IMR-90 (cell line): ENCODE results near the gene ARHGAP8. TPM values are rescaled to one million over a fixed set of nuclear protein-coding genes. Genes with fewer than 3 reads are reported as not detected.

ENCODE experiments used
- ATAC-seq: fragments of 200-7000 bp; cut with Tn5 transposase; 2 replicates; pipeline ENCODE4 v1.9.1; 2020; ENCODE audit warnings: low read depth, mild to moderate bottlenecking, moderate library complexity
- BruUV-seq: library from RNA; stranded (reverse); fragments of 400-500 nt; replicated peaks from 2 replicates; lab custom pipeline; 2021; lab: Mats Ljungman, UMichigan
- CTCF ChIA-PET: fragments of 300-600 bp; formaldehyde crosslinking; extraction: SDS; loops from one replicate; lab custom pipeline; 2021; ENCODE audit warnings: antibody characterized with exemption; lab: Yijun Ruan, JAX
- POLR2A ChIA-PET: fragments of 300-600 bp; sonication (Branson Sonifier 250); formaldehyde crosslinking; loops from one replicate; lab custom pipeline; 2022; ENCODE audit warnings: antibody characterized with exemption; ENCODE audit not compliant: unreplicated experiment; lab: Charles Lee
- DNase-seq: peaks from one replicate; pipeline ENCODE4 v3.0.0; 2013
- H2AFZ ChIP-seq: replicated peaks from 2 replicates; pipeline ENCODE3; 2013; ENCODE audit warnings: low read length, mild to moderate bottlenecking; ENCODE audit not compliant: poor library complexity
- H2AK5ac ChIP-seq: 2 replicates; pipeline ENCODE4 v1.6.1; 2013; ENCODE audit warnings: low read depth, low read length, inconsistent platforms
- H2AK9ac ChIP-seq: replicated peaks from 2 replicates; pipeline ENCODE3; 2013; ENCODE audit warnings: mild to moderate bottlenecking, low read depth, low read length, moderate library complexity; ENCODE audit not compliant: poor library complexity
- H2BK120ac ChIP-seq: 2 replicates; pipeline ENCODE4 v1.6.1; 2013; ENCODE audit warnings: low read depth, low read length, inconsistent platforms
- H2BK15ac ChIP-seq: 3 replicates; pipeline ENCODE4 v1.6.1; 2013; ENCODE audit warnings: low read depth, low read length, inconsistent platforms
- H2BK20ac ChIP-seq: 2 replicates; pipeline ENCODE4 v1.6.1; 2013; ENCODE audit warnings: low read depth, mild to moderate bottlenecking, inconsistent platforms, low read length, moderate library complexity
- H2BK5ac ChIP-seq: 2 replicates; pipeline ENCODE4 v1.6.1; 2013; ENCODE audit warnings: mild to moderate bottlenecking, low read depth, low read length, inconsistent platforms; ENCODE audit not compliant: poor library complexity, severe bottlenecking
- H3K14ac ChIP-seq: replicated peaks from 2 replicates; pipeline ENCODE4 v1.6.1; 2013; ENCODE audit warnings: low read depth, low read length, inconsistent platforms
- H3K18ac ChIP-seq: 2 replicates; pipeline ENCODE4 v1.6.1; 2013; ENCODE audit warnings: low read depth, low read length, control low read depth
- H3K23ac ChIP-seq: 2 replicates; pipeline ENCODE4 v1.6.1; 2013; ENCODE audit warnings: low read depth, low read length, inconsistent platforms
- H3K27ac ChIP-seq: 2 replicates; pipeline ENCODE4 v1.5.1; 2013; ENCODE audit warnings: mild to moderate bottlenecking, control low read depth, low read length; ENCODE audit not compliant: insufficient read depth
- H3K27me3 ChIP-seq: 2 replicates; pipeline ENCODE4 v1.6.1; 2013; ENCODE audit warnings: low read length; ENCODE audit not compliant: control insufficient read depth, insufficient read depth
- H3K36me3 ChIP-seq: 2 replicates; pipeline ENCODE4 v1.6.1; 2013; ENCODE audit warnings: low read length, mixed read lengths; ENCODE audit not compliant: control insufficient read depth, insufficient read depth
- H3K4ac ChIP-seq: 2 replicates; pipeline ENCODE4 v1.6.1; 2013; ENCODE audit warnings: low read depth, low read length, inconsistent platforms
- H3K4me1 ChIP-seq: 2 replicates; pipeline ENCODE4 v1.6.1; 2013; ENCODE audit warnings: low read length, mixed read lengths; ENCODE audit not compliant: control insufficient read depth, insufficient read depth
- H3K4me2 ChIP-seq: 2 replicates; pipeline ENCODE4 v1.6.1; 2013; ENCODE audit warnings: low read depth, mild to moderate bottlenecking, control low read depth, low read length, moderate library complexity
- H3K4me3 ChIP-seq: 2 replicates; pipeline ENCODE4 v1.5.1; 2013; ENCODE audit warnings: low read depth, mild to moderate bottlenecking, control low read depth, low read length, moderate library complexity; ENCODE audit not compliant: insufficient read depth
- H3K56ac ChIP-seq: 2 replicates; pipeline ENCODE4 v1.6.1; 2013; ENCODE audit warnings: low read length, inconsistent platforms; ENCODE audit not compliant: insufficient read depth; ENCODE audit errors: extremely low read depth
- H3K79me1 ChIP-seq, 2 experiments: 2 replicates each; pipeline ENCODE4 v1.6.1; 2013; ENCODE audit warnings: low read length in 2 of 2, inconsistent platforms in 1 of 2, low read depth in 1 of 2
- H3K9ac ChIP-seq: 2 replicates; pipeline ENCODE4 v1.6.1; 2013; ENCODE audit warnings: low read depth, low read length, control low read depth
- H3K9me1 ChIP-seq: 2 replicates; pipeline ENCODE4 v1.6.1; 2013; ENCODE audit warnings: low read length, inconsistent platforms; ENCODE audit not compliant: insufficient read depth
- H3K9me3 ChIP-seq: 2 replicates; pipeline ENCODE4 v1.6.1; 2013; ENCODE audit warnings: low read length; ENCODE audit not compliant: control insufficient read depth, insufficient read depth
- H4K20me1 ChIP-seq: 2 replicates; pipeline ENCODE4 v1.6.1; 2013; ENCODE audit warnings: low read length, inconsistent platforms; ENCODE audit not compliant: insufficient read depth
- H4K5ac ChIP-seq: 2 replicates; pipeline ENCODE4 v1.6.1; 2013; ENCODE audit warnings: mild to moderate bottlenecking, low read depth, low read length, control low read depth
- H4K8ac ChIP-seq, 2 experiments: 2 replicates each; pipeline ENCODE4 v1.6.1; 2013; ENCODE audit warnings: low read depth in 2 of 2, low read length in 2 of 2, control low read depth in 1 of 2, inconsistent platforms in 1 of 2
- H4K91ac ChIP-seq: 2 replicates; pipeline ENCODE4 v1.6.1; 2013; ENCODE audit warnings: low read depth, low read length, inconsistent platforms; ENCODE audit not compliant: insufficient read depth
- BHLHE40 ChIP-seq: fragments of 150-350 bp; IDR thresholded peaks from 2 replicates; pipeline ENCODE4 v1.6.1; 2016; ENCODE audit warnings: mild to moderate bottlenecking, low read depth, low read length
- CEBPB ChIP-seq: IDR thresholded peaks from 2 replicates; pipeline ENCODE4 v1.6.1; 2012; ENCODE audit warnings: low read depth, low read length, improper control_type of control experiment
- CHD1 ChIP-seq: IDR thresholded peaks from 2 replicates; pipeline ENCODE4 v1.6.1; 2012; ENCODE audit warnings: low read depth, low read length, improper control_type of control experiment
- CTCF ChIP-seq: conservative IDR thresholded peaks from 2 replicates; pipeline ENCODE4 v1.5.1; 2012; ENCODE audit warnings: mild to moderate bottlenecking, low read depth, low read length, improper control_type of control experiment
- MAFK ChIP-seq: IDR thresholded peaks from 2 replicates; pipeline ENCODE4 v1.6.1; 2012; ENCODE audit warnings: low read depth, low read length, improper control_type of control experiment
- MAZ ChIP-seq: IDR thresholded peaks from 2 replicates; pipeline ENCODE4 v1.6.1; 2012; ENCODE audit warnings: low read depth, mild to moderate bottlenecking, low read length, improper control_type of control experiment, moderate library complexity, borderline replicate concordance
- MXI1 ChIP-seq: IDR thresholded peaks from 2 replicates; pipeline ENCODE4 v1.6.1; 2012; ENCODE audit warnings: low read depth, mild to moderate bottlenecking, low read length, moderate library complexity, borderline replicate concordance
- NFE2L2 ChIP-seq: fragments of 150-350 bp; IDR thresholded peaks from 2 replicates; pipeline ENCODE4 v1.6.1; 2016; ENCODE audit warnings: low read depth, mild to moderate bottlenecking, low read length
- POLR2A ChIP-seq: IDR thresholded peaks from 2 replicates; pipeline ENCODE4 v1.6.1; 2012; ENCODE audit warnings: mild to moderate bottlenecking, low read depth, low read length
- RAD21 ChIP-seq: IDR thresholded peaks from 2 replicates; pipeline ENCODE4 v1.6.1; 2012; ENCODE audit warnings: low read length, improper control_type of control experiment
- RCOR1 ChIP-seq: IDR thresholded peaks from 2 replicates; pipeline ENCODE4 v1.6.1; 2012; ENCODE audit warnings: mild to moderate bottlenecking, low read length, improper control_type of control experiment; ENCODE audit not compliant: insufficient replicate concordance
- RFX5 ChIP-seq: IDR thresholded peaks from 2 replicates; pipeline ENCODE4 v1.8.0; 2012; ENCODE audit warnings: low read depth, mild to moderate bottlenecking, low read length, moderate library complexity
- SMC3 ChIP-seq: fragments of 150-350 bp; IDR thresholded peaks from 2 replicates; pipeline ENCODE4 v1.6.1; 2016; ENCODE audit warnings: low read depth, mild to moderate bottlenecking, antibody characterized with exemption, low read length, moderate library complexity
- WGBS, 2 experiments: methylation state at CpG; one replicate each; pipeline versions ENCODE4 v1.1.5 to v1.1.7; 2013; ENCODE audit warnings: missing lambda C conversion rate in 2 of 2; ENCODE audit not compliant: insufficient read length in 1 of 2; ENCODE audit errors: extremely low coverage in 2 of 2; 5-methylcytosine and 5-hydroxymethylcytosine counted together
- dilution Hi-C: fragments of 300-500 bp; cut with HindIII; formaldehyde crosslinking; loops from one replicate; pipeline ENCODE4 v1.14.3; 2018; ENCODE audit warnings: low sequenced_read_pairs; ENCODE audit not compliant: unreplicated experiment
- in situ Hi-C: fragments of 300-500 bp; cut with MboI; formaldehyde crosslinking; loops from 3 replicates; pipeline ENCODE4 v1.14.3; 2019; ENCODE audit warnings: low sequenced_read_pairs, inconsistent platforms, mixed read lengths
- intact Hi-C: fragments of 100-400 bp; cut with micrococcal nuclease; formaldehyde crosslinking; loops from 2 replicates; pipeline ENCODE4 v1.10.0; 2022
- polyA plus RNA-seq, 3 experiments: library from polyadenylated mRNA; depleted of rRNA; stranded (reverse); fragments of >200 nt; gene quantifications; 2 replicates each; pipeline ENCODE4 v1.2.3, GENCODE V29; 2012; ENCODE audit warnings: low replicate concordance in 1 of 3
- total RNA-seq: library from RNA; depleted of rRNA; stranded (reverse); fragments of >200 nt; gene quantifications from 2 replicates; pipeline ENCODE4 v1.2.3, GENCODE V29; 2012
- TF ChIP-seq, protein P1 (sequence below): fragments of 150-350 bp; IDR thresholded peaks from 2 replicates; pipeline ENCODE4 v1.6.1; 2016; ENCODE audit warnings: low read depth, mild to moderate bottlenecking, low read length, moderate library complexity, borderline replicate concordance
- TF ChIP-seq, protein P2 (sequence below): fragments of 150-350 bp; IDR thresholded peaks from 2 replicates; pipeline ENCODE4 v1.6.1; 2017; ENCODE audit warnings: mild to moderate bottlenecking, antibody characterized with exemption, low read length, low read depth

The ARHGAP8 gene
- total and polyA plus RNA-seq, 2 of the 4 experiments (the other 2 are of a cell fraction), result 0.18 to 0.21 TPM

DNA sequence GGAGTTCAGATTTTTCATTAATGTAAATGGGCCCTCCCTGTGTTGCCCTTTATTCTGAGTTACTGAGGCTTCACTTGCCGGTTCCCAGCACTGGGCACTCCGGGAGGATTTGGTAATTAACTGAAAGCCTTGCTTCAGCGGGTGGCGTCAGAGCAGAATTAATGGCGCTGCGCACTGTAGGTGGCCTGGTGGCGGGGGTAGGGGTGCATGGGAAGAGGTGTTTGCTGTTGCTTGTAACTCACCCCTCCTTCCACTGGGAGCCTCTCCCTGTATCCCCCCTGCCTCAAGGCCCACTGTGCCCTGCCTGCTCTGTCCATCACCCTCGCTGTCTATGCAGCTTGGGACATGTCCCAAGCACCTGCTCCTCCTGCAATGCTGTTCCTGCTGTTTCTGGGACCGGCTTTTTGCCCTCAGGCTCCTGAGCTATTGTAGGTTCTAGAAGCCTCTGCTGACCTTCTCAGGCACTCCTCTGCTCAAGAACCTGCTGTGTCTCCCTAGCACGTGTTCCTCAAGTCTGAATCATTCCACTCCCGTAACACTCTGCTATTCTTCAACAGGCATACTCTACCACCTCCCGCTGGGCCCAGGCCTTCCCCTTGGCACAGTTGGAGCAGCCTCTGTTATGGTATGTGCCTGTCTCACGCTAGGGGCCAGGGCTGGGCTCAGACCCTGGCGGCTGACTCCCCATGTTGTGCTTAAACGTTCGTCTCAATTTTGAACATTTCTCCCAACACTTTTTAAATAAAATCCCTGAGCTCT is 24.4 kb downstream of the ARHGAP8 start:
- no peak overlapping the region for H2BK120ac ChIP-seq
- H3K4me3 ChIP-seq, result no peak overlapping the region
- no peak overlapping the region for H2AK5ac ChIP-seq
- H3K18ac ChIP-seq, result no peak overlapping the region
- ChIA-PET POLR2A (no interaction called here), CTCF (interaction anchor here (0.7 kb wide), 1 partner anchor 1749 kb away, joined by 4 read pairs; no protein-coding TSS in a partner anchor)
- H3K9me1 ChIP-seq, result no peaks in the 10 kb centered on the region
- 25% methylated on average over 4 of the region's 16 CpGs; no CpG with 5 or more reads in 1 of the 2 experiments for WGBS, 2 experiments
- H4K20me1 ChIP-seq, result no peaks in the 10 kb centered on the region
- no peak overlapping the region for H3K14ac ChIP-seq
- H4K8ac ChIP-seq, result no peak overlapping the region
- H4K5ac ChIP-seq, result no peak overlapping the region
- no peak overlapping the region for H2BK20ac ChIP-seq
- no TSS peak for BruUV-seq
- no peaks in the 10 kb centered on the region for H3K79me1 ChIP-seq
- in situ Hi-C loops (no loop called here), dilution Hi-C loops (no loop called here), intact Hi-C loops (no loop called here)
- H3K27me3 ChIP-seq, result peaks cover 5% of the 10 kb centered on the region; the same call in 1 of the 2 replicates
- no peak overlapping the region for H3K27ac ChIP-seq
- H3K9ac ChIP-seq, result no peak overlapping the region
- no peak overlapping the region for H2BK15ac ChIP-seq
- H3K4me2 ChIP-seq, result no peak overlapping the region
- ATAC-seq (no peak), DNase-seq (no peak)
- peaks cover 5% of the 10 kb centered on the region for H3K9me3 ChIP-seq
- no peak overlapping the region for H2BK5ac ChIP-seq
- no peaks in the 10 kb centered on the region for H3K4me1 ChIP-seq
- H3K56ac ChIP-seq, result no peak overlapping the region
- no peaks in the 10 kb centered on the region for H3K36me3 ChIP-seq
- H2AK9ac ChIP-seq, result no peak overlapping the region
- H4K91ac ChIP-seq, result no peak overlapping the region
- no peak overlapping the region for H2AFZ ChIP-seq
- H3K23ac ChIP-seq, result no peak overlapping the region
- H3K4ac ChIP-seq, result no peak overlapping the region
- no peak for TF ChIP-seq RAD21
- TF ChIP-seq MAFK, result no peak
- no peak for TF ChIP-seq SMC3
- no peak for TF ChIP-seq MXI1
- no peak for TF ChIP-seq CHD1
- TF ChIP-seq BHLHE40, result no peak
- no peak for TF ChIP-seq MAZ
- TF ChIP-seq, protein P1, sequence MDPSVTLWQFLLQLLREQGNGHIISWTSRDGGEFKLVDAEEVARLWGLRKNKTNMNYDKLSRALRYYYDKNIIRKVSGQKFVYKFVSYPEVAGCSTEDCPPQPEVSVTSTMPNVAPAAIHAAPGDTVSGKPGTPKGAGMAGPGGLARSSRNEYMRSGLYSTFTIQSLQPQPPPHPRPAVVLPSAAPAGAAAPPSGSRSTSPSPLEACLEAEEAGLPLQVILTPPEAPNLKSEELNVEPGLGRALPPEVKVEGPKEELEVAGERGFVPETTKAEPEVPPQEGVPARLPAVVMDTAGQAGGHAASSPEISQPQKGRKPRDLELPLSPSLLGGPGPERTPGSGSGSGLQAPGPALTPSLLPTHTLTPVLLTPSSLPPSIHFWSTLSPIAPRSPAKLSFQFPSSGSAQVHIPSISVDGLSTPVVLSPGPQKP, result no peak
- no peak for TF ChIP-seq NFE2L2
- TF ChIP-seq RCOR1, result no peak
- TF ChIP-seq POLR2A, result no peak
- TF ChIP-seq, protein P2, sequence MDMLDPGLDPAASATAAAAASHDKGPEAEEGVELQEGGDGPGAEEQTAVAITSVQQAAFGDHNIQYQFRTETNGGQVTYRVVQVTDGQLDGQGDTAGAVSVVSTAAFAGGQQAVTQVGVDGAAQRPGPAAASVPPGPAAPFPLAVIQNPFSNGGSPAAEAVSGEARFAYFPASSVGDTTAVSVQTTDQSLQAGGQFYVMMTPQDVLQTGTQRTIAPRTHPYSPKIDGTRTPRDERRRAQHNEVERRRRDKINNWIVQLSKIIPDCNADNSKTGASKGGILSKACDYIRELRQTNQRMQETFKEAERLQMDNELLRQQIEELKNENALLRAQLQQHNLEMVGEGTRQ, result no peak
- no peak for TF ChIP-seq RFX5
- TF ChIP-seq CTCF, result no peak
- TF ChIP-seq CEBPB, result no peak
